Iris pigment epithelial cell (primary cell): ENCODE results near the gene C1QTNF8.
A peak's percentile ranks its signal among the peaks of the same experiment; 100 is the strongest.

Source experiments
- DNase-seq: peaks from one replicate; pipeline ENCODE4 v3.0.0-alpha.2; 2011; ENCODE audit warnings: low read depth

The C1QTNF8 gene

GRCh38 chr16:1096169-1097082 is at the start of gene C1QTNF8:
C1QTNF8 (minus strand) TSS chr16:1096244; CDS start chr16:1094922, 1,322 bp downstream.
- no peak for DNase-seq

GRCh38 chr16:1145383-1146100 is 49.5 kb upstream of the C1QTNF8 start:
- no peak for DNase-seq

- no peak for DNase-seq
These were observed 48.7 kb upstream of the C1QTNF8 start for GRCh38 chr16:1144476-1145382.

GRCh38 chr16:1143761-1144450 is 47.9 kb upstream of the C1QTNF8 start:
- DNase-seq = no peak

GRCh38 chr16:1142911-1143310 is 46.9 kb upstream of the C1QTNF8 start:
- DNase-seq = no peak

GRCh38 chr16:1141716-1142115 is 45.7 kb upstream of the C1QTNF8 start:
- no peak for DNase-seq

GRCh38 chr16:1141191-1141590 is 45.1 kb upstream of the C1QTNF8 start:
- no peak for DNase-seq

GRCh38 chr16:1140582-1141162 is 44.6 kb upstream of the C1QTNF8 start:
- DNase-seq = no peak

- peak; percentile 43 for DNase-seq
These were observed 41.6 kb upstream of the C1QTNF8 start for GRCh38 chr16:1137604-1138003.

GRCh38 chr16:1135459-1135825 is 39.4 kb upstream of the C1QTNF8 start:
- no peak for DNase-seq

- DNase-seq = no peak
These were observed 38.9 kb upstream of the C1QTNF8 start for GRCh38 chr16:1134776-1135458.

- no peak for DNase-seq
These were observed 37.9 kb upstream of the C1QTNF8 start for GRCh38 chr16:1133810-1134520.

GRCh38 chr16:1133271-1133670 is 37.2 kb upstream of the C1QTNF8 start:
- DNase-seq = no peak

GRCh38 chr16:1132431-1132830 is 36.4 kb upstream of the C1QTNF8 start:
- no peak for DNase-seq

- no peak for DNase-seq
These were observed 35.4 kb upstream of the C1QTNF8 start for GRCh38 chr16:1131378-1131994.

- no peak for DNase-seq
These were observed 34.3 kb upstream of the C1QTNF8 start for GRCh38 chr16:1130382-1130781.

- no peak for DNase-seq
These were observed 33.3 kb upstream of the C1QTNF8 start for GRCh38 chr16:1129106-1129960.

- DNase-seq = no peak
These were observed 32.1 kb upstream of the C1QTNF8 start for GRCh38 chr16:1127971-1128715.
